ENCODE data around the gene ZFR.
"Not testable (repeated sequence)": the region's sequence is repeated elsewhere in the genome, so short reads cannot be mapped to it uniquely, and the experiment has no call there.

The ZFR gene

GRCh38 chr5:32353420-32353819 lies 91.1 kb downstream of the ZFR start:
- DNase-seq: no peak

- DNase-seq: no peak
Measured at GRCh38 chr5:32352685-32353084, 91.9 kb downstream of the ZFR start.

DNA sequence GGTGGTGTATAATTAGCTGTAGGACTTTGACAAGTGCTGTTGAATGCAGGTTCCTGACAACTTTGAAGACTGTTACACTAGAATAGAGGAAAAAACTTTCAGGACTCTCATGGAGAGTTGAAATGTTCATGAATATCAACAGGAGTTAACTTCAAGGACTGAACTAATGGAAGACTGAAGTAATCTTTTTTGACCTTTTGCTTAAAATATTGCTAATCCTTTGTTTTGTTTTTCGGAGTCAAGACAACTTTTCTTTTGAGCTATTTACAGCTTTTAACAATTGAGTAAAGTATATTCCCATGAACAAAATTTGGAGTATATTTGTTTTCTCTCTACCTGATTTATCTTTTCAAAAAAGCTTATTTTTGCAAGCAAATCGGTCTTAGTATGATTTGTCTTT lies 97.7 kb downstream of the ZFR start:
- DNase-seq: no peak

GRCh38 chr5:32343058-32343672 lies 101.4 kb downstream of the ZFR start:
- no peak for DNase-seq

DNA sequence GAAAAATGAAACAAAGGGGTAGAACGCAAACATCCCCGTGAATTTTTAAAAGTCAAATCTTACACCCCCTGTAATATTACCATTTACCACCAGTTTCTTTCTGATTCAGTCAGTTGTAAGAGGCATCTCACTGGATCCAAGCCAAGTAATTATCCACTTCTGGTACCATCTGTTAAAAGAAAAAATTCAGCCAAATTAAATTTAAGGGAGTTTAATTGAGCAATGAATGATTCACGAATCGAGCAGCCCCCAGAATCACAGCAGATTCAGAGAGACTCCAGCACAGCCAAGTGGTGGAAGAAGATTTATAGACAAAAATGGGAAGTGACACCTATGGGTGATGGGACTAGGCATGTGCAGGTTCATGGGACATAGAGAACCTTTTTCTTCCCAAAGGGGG lies 101.9 kb downstream of the ZFR start:
- no peak for DNase-seq

DNA sequence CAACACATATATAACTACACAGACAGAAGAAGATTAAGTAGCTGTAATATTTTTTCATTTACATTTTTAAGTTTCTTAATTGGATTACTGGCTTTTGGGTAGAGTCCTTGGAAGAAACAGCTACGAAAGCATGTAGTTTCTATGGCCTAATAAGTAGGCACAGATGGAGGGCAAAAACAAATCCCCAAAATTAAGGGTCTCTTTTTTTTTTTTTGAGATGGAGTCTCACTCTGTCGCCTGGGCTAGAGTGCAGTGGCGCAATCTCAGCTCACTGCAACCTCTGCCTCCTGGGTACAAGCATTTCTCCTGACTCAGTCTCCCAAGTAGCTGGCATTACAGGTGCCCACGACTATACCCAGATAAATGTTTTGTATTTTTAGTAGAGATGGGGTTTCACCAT lies 104.7 kb downstream of the ZFR start:
- no peak for DNase-seq

DNA sequence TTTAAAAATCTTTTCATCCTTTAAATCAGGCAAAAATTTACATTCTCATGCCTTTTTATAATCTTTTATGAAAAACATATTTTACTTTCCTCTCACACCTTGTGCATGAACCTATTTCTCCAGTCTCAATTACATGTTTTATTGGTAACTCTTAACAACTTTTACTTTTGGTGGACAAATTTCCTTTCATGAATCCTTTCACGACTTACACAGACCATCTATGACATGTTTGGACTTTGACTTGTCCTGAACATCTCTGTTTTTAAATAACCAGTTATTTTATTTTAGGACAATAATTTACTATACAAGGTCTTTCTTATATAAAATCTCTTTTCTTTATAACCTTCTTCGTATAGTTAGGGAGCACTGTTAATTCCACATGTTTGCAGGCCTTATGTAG lies 105.3 kb downstream of the ZFR start:
- no peak for DNase-seq

GRCh38 chr5:32332966-32333365 lies 111.6 kb downstream of the ZFR start:
- DNase-seq: no peak

DNA sequence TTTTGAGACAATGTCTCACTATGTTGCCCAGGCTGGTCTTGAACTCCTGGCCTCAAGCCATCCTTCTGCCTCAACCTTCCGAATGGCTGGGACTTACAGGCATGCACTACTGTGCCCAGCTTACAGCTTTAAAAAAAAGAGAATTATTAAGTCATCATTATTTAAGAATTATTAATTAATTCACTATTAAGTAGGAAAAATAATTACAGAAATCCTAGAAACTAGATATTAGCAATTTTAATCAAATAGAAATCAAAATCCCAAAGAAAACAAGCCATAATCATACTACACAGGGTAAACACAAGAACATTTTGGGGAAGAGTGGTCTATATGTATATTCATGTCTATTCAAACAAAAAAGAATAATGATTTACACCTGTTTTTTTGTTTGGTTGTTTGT lies 112.2 kb downstream of the ZFR start:
- DNase-seq: no peak

DNA sequence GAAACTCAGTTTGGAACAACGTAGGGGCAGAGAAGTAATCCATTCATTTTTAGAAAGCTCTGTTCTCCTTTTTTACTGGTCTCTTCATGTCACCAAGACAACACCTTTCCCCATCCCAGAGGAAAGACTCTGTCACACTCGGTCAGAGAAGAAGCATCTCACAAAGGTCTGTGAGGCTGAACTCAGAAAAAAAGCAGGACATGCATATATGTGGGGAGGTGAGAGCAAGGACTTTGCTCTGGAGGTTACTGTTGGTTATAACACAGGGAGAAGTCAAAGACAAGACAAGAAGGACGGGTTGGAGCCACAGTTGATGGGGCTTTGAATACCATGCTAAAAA lies 112.6 kb downstream of the ZFR start:
- no peak for DNase-seq

DNA sequence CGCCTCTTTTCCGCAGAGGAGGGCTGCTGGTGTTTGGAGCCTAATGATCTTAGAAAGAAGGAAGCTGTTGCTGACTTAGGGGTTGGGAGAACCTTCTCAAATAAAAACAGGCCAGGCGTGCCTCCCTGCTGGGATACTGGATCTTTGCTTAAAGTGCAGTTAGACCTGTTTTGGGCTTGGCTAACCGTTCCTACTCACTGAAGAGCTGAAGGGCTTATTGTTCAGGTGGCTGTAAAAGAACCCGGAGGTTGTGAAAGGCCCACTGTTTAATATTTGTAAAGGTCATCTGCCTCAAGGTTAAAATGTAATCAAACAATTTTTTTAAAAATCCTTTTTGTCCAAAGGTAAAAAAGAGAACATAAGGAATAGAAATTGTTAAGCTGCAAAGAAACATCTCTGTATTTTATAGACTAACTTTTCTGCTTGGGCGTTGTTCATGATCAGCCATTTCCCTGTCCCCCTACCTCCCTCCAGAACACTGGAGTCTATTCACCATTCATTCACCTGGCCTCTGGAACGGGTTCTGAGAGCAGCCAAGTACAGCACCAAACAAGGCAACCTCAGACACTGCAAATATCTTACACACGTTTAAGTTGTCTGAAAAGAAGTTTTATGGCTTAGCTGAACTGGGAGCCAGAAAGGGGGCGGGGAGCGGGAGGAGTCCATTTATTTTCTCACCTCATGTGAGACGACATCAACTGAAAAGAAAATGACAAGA lies 113.2 kb downstream of the ZFR start:
- no peak for DNase-seq

DNA sequence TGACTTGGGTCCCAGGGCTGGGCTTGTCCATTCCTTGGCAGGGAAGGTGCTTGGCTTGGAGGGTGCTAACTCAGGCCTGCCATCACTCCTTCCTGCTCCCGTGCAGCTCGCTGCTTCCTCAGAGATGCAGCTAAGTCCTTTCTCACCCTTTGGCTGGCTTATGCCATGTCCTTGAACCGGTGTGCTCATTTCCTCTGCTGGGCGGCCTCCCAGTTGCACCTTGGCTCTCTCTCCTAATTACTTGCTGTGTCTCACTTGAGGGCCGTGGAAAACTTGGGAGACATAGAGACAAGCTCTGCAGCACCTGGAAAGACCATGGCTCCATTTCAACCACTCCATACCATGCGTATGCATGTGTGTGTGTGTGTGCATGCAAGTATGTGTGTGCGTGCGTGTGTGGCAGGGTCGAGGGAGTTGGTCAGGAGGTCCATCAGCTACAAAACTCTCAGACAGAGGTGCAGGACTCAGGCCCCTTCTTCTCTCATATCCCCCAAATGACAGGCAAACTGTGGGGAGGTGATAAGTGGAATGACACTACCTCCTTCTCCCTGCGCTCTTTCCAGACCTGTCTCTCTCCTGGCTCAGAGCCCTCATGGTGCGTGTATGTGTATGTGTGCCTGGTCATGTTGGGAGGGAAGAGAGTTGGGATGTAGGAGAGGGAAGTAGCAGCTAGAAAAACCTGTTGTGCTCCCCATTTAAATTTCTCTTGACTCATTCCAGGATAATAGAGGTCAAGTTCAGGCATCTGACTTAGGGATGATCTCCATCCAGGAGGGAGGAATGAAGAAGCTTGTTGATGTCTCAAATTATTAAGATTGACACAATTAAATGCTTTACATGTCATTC lies 114.2 kb downstream of the ZFR start:
- DNase-seq: no peak

DNA sequence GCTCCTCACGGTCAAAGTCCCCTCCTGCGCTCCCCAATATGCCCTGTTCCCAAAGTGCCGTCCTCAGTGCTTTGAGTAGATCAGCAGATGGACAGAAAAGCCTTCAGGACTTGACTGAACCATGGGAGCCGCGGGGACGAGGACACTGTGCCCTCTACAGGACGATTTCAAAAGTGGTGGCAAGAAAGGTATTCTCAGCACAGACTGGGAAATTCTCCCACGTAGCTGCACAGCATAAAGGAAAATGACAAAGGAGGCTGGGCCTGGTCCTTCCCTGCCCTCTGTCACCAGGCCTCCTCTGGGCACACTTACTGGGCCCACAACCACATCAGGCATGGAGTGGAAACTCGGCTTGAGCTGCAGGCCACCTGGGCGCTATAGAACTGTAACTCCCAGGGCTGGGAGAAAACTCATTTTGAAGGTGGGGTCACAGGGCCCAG lies 115.1 kb downstream of the ZFR start:
- no peak for DNase-seq

DNA sequence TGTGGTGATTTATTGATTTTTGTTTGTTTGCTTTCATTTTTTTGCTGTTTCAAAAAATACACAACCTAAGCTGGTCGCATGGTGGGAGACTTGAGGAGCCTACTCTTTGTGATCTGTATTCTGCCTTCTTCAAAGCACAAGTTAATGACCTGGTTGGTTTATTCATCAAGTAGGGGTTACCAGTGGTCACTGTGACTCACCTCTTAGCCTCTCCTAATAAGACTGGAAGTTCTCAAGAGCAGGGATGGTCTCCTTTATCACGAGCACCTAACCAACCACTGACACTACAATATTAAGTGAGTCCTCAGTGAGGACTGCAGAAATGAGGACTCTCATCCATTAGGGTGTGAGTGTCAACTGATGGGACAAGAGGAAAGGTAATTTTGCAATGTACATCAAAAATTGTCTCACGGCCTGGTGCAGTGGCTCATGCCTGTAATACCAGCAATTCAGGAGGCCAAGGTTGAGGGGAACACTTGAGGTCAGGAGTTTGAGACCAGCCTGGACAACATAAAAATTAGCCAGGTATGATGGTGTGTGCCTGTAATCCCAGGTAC lies 118.2 kb downstream of the ZFR start:
- DNase-seq: no peak

- DNase-seq: no peak
Measured at GRCh38 chr5:32325616-32326015, 118.9 kb downstream of the ZFR start.

- DNase-seq: no peak
Measured at GRCh38 chr5:32325062-32325461, 119.5 kb downstream of the ZFR start.

DNA sequence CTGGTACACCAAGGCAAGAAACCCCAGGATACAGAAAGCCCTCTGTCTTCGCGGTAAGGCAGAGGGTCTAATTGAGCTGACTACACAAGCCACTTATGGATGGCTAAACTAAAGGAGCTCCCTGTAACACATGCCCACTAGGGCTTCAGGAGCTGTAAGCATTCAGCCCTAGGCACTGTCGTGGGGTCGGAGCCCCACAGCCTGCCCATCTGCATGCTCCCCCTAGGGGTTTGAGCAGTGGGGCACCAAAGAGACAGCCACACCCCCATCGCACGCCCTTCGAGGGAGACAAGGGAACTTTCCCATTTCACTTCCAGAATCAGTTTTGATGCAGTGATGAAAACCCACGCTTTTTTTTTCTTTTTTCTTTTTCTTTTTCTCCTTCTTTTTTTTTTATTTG lies 120.8 kb downstream of the ZFR start:
- DNase-seq: no peak

- DNase-seq: no peak
Measured at GRCh38 chr5:32322882-32323281, 121.7 kb downstream of the ZFR start.

- DNase-seq: not testable (repeated sequence)
Measured at GRCh38 chr5:32321787-32322186, 122.8 kb downstream of the ZFR start.

- no peak for DNase-seq
Measured at GRCh38 chr5:32320576-32320975, 124.0 kb downstream of the ZFR start.

DNA sequence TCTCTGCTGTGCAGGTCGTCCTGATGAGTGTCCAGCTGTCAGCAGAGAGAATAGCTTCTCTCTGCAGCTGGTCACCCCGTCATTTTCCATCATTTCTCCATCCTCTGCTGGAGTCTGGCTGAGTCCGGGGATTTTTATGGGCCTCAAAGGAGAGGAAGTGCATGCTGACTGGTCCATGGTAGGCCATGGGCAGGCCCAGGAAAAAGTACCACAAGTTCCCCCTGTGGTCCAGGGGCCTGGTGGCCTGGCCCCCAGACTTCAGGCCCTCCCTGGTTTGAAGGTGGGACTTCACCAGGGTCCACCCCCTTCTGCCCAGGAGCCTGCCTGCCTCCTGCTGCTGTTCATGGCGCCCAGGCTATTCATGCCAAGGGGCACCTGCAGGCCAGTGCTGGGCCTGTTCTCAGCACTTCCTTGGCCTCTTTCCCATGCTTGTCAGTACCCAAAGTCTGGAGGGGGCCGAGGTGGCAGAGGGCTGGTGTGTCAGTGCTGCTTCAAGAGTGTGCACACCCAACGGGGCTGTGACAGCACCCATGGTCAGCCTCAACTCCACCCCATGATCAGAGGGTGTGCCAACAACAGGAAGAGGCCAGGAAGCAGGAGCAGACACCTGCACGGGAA lies 124.5 kb downstream of the ZFR start:
- no peak for DNase-seq

GRCh38 chr5:32319392-32319791 lies 125.1 kb downstream of the ZFR start:
- no peak for DNase-seq

- DNase-seq: no peak
Measured at GRCh38 chr5:32317041-32317440, 127.5 kb downstream of the ZFR start.

Data from NCI-H2107 (cell line).